ENCODE data around the gene ADAMTSL3.

ADAMTSL3 gene

GRCh38 chr15:83764201-83764838, 110.4 kb downstream of the ADAMTSL3 start:
- no peak for DNase-seq

GRCh38 chr15:83766339-83766738, 112.4 kb downstream of the ADAMTSL3 start:
- DNase-seq, result no peak

GRCh38 chr15:83767741-83768140, 113.8 kb downstream of the ADAMTSL3 start:
- DNase-seq, result no peak

- DNase-seq, result no peak
Measured at GRCh38 chr15:83769411-83769999, 115.6 kb downstream of the ADAMTSL3 start.

- DNase-seq, result no peak
Measured at GRCh38 chr15:83775738-83776137, 121.8 kb downstream of the ADAMTSL3 start.

- DNase-seq, result no peak
Measured at GRCh38 chr15:83776986-83777385, 123.1 kb downstream of the ADAMTSL3 start.

GRCh38 chr15:83783227-83783626, 129.3 kb downstream of the ADAMTSL3 start:
- DNase-seq, result no peak

- DNase-seq, result no peak
Measured at GRCh38 chr15:83784975-83785374, 131.1 kb downstream of the ADAMTSL3 start.

GRCh38 chr15:83786336-83786735, 132.4 kb downstream of the ADAMTSL3 start:
- DNase-seq, result no peak

GRCh38 chr15:83793069-83793468, 139.1 kb downstream of the ADAMTSL3 start:
- DNase-seq, result no peak

GRCh38 chr15:83794209-83794608, 140.3 kb downstream of the ADAMTSL3 start:
- no peak for DNase-seq

GRCh38 chr15:83809345-83809744, 155.4 kb downstream of the ADAMTSL3 start:
- DNase-seq, result no peak

GRCh38 chr15:83810110-83810509, 156.2 kb downstream of the ADAMTSL3 start:
- no peak for DNase-seq

GRCh38 chr15:83813682-83814081, 159.8 kb downstream of the ADAMTSL3 start:
- no peak for DNase-seq

GRCh38 chr15:83815506-83815905, 161.6 kb downstream of the ADAMTSL3 start:
- DNase-seq, result no peak

- no peak for DNase-seq
Measured at GRCh38 chr15:83816124-83816883, 162.4 kb downstream of the ADAMTSL3 start.

GRCh38 chr15:83818591-83818990, 164.7 kb downstream of the ADAMTSL3 start:
- no peak for DNase-seq

GRCh38 chr15:83830381-83830780, 176.5 kb downstream of the ADAMTSL3 start:
- no peak for DNase-seq

- no peak for DNase-seq
Measured at GRCh38 chr15:83833569-83833968, 179.6 kb downstream of the ADAMTSL3 start.

- no peak for DNase-seq
Measured at GRCh38 chr15:83835479-83835878, 181.6 kb downstream of the ADAMTSL3 start.

GRCh38 chr15:83837945-83838571, 184.1 kb downstream of the ADAMTSL3 start:
- DNase-seq, result no peak

- DNase-seq, result no peak
Measured at GRCh38 chr15:83838763-83839162, 184.8 kb downstream of the ADAMTSL3 start.

GRCh38 chr15:83842281-83842680, 188.4 kb downstream of the ADAMTSL3 start:
- DNase-seq, result no peak

- DNase-seq, result no peak
Measured at GRCh38 chr15:83843471-83843871, 189.5 kb downstream of the ADAMTSL3 start.
